HepG2 (cell line): ENCODE results near the gene PPP2R5D. TPM values are rescaled to one million over a fixed set of nuclear protein-coding genes. Genes with fewer than 3 reads are reported as not detected.

Experiments used
- EHMT2 ChIP-seq: fragments of 200-600 bp; sonication (generic); IDR thresholded peaks from 2 replicates; pipeline ENCODE4 v1.7.0; 2017; ENCODE audit warnings: antibody characterized with exemption, low read depth, low read length, borderline replicate concordance
- FIP1L1 ChIP-seq: fragments of 200-400 bp; formaldehyde crosslinking; IDR thresholded peaks from 2 replicates; pipeline ENCODE4 v1.6.1; 2018; ENCODE audit warnings: low read depth, mild to moderate bottlenecking, low read length, moderate library complexity, borderline replicate concordance; ENCODE audit not compliant: insufficient read depth
- HNF4G ChIP-seq, 2 experiments: sonication (generic) in 1 of 2; formaldehyde crosslinking in 1 of 2; IDR thresholded peaks; 2 replicates each; pipeline versions ENCODE4 v1.4.0 to v1.6.1; 2011 to 2020; ENCODE audit warnings: borderline replicate concordance in 2 of 2, low read depth in 2 of 2, mild to moderate bottlenecking in 2 of 2, low read length in 1 of 2, missing genetic modification reagents in 1 of 2, moderate library complexity in 1 of 2
- NR2F2 ChIP-seq: IDR thresholded peaks from 2 replicates; pipeline ENCODE4 v1.6.1; 2012; ENCODE audit warnings: low read depth, inconsistent platforms, borderline replicate concordance
- NR3C1 ChIP-seq: sonication (generic); formaldehyde crosslinking; IDR thresholded peaks from 2 replicates; pipeline ENCODE4 v1.4.0; 2020; ENCODE audit warnings: missing genetic modification reagents
- SP4 ChIP-seq: sonication (generic); formaldehyde crosslinking; IDR thresholded peaks from 2 replicates; pipeline ENCODE4 v1.8.1; 2023; ENCODE audit warnings: mild to moderate bottlenecking, missing genetic modification reagents
- XBP1 ChIP-seq: sonication (generic); formaldehyde crosslinking; IDR thresholded peaks from 2 replicates; pipeline ENCODE4 v1.5.0; 2020; ENCODE audit warnings: missing genetic modification reagents
- ZBTB38 ChIP-seq: sonication (generic); formaldehyde crosslinking; IDR thresholded peaks from 2 replicates; pipeline ENCODE4 v1.5.1; 2020; ENCODE audit warnings: mild to moderate bottlenecking, missing genetic modification reagents
- ZNF260 ChIP-seq: sonication (generic); formaldehyde crosslinking; IDR thresholded peaks from 2 replicates; pipeline ENCODE4 v1.4.0; 2020; ENCODE audit warnings: missing genetic modification reagents, low read depth, mild to moderate bottlenecking, borderline replicate concordance
- ZNF703 ChIP-seq: sonication (generic); formaldehyde crosslinking; IDR thresholded peaks from 2 replicates; pipeline ENCODE4 v1.5.1; 2020; ENCODE audit warnings: missing genetic modification reagents, mild to moderate bottlenecking, moderate library complexity, borderline replicate concordance
- polyA plus RNA-seq, 8 experiments: library from polyadenylated mRNA; depleted of rRNA in 3 of 8; stranded (reverse) in 7 of 8; unstranded in 1 of 8; fragments of >200 nt; fragmentation: Illumina TruSeq in 4 of 8; extraction: Trizol in 4 of 8; gene quantifications; 2 replicates each; pipeline versions ENCODE4 v1.2.1 to v1.2.3, GENCODE V29; 2011 to 2016; ENCODE audit warnings: low read depth in 4 of 8, missing spikeins in 1 of 8, mixed read lengths in 1 of 8; ENCODE audit not compliant: insufficient read depth in 1 of 8
- total RNA-seq, 5 experiments: library from RNA; depleted of rRNA; stranded (reverse); fragments of >200 nt; fragmentation: Illumina TruSeq; extraction: Trizol; gene quantifications; 2 replicates each; pipeline ENCODE4 v1.2.3, GENCODE V29; 2016; ENCODE audit warnings: low read depth in 1 of 5
- TF ChIP-seq, protein P1 (sequence below), 2 experiments: fragments of 450-650 bp in 1 of 2; sonication (generic) in 1 of 2; formaldehyde crosslinking in 1 of 2; IDR thresholded peaks; 2 replicates each; pipeline versions ENCODE4 v1.6.1 to v1.8.0; 2016 to 2022; ENCODE audit warnings: antibody characterized with exemption in 1 of 2, mild to moderate bottlenecking in 1 of 2, missing genetic modification reagents in 1 of 2
- TF ChIP-seq, protein P2 (sequence below): sonication (generic); formaldehyde crosslinking; IDR thresholded peaks from 2 replicates; pipeline ENCODE4 v1.8.0; 2022; ENCODE audit warnings: mild to moderate bottlenecking, missing genetic modification reagents; ENCODE audit not compliant: insufficient replicate concordance
- TF ChIP-seq, protein P3 (sequence below): sonication (generic); formaldehyde crosslinking; IDR thresholded peaks from 2 replicates; pipeline ENCODE4 v1.4.0; 2020; ENCODE audit warnings: missing genetic modification reagents, mild to moderate bottlenecking, borderline replicate concordance

The PPP2R5D gene
- total and polyA plus RNA-seq, 2 of the 13 experiments (the other 11 are each of a cell fraction or from before 2014, with no cell fraction given), result 53.7 to 60.4 TPM

DNA sequence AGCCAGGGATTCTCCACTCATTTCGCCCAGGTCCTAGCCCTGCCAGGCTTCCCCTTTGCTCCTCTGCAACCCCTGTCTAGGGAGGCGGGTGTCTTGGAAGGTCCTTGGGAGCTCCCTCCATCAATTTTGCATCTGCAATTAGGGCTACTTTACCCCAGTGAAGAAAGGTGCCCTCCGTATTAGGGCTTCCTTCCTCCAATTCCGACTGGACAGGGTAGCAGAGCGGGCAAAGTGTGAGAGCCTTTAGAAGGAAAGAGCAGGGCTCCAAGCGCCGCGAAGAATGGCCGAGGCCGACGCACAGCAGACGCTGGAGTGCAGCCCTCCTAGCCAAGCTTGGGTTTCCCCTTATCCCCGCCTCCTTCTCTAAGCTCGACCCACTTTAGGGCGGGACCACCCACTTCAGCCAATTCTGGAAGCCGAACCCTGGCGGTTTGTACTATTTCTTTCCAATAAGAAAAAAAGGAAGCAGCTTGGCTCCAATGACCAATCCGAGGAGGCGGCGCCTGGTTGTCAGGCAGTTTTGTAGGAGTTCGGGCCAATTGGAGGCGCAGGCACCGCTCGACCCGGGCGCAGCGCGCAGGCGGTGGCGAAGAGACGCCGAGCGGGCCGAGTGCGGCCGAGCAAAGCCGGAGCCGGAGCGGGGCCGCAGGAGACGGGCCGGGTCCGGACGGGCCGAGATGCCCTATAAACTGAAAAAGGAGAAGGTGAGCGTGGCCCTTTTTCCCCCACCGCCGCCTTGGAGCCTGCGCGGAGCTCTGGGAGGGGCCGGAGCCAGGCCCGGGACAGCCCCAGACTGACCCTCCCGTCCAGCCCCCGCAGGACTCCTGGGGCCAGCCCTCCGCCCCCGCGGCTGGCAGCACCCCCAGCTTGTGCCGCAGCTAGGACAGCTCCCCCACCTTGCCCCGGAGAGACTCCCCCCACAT lies at the start of gene PPP2R5D (continued):
- TF ChIP-seq, protein P1, sequence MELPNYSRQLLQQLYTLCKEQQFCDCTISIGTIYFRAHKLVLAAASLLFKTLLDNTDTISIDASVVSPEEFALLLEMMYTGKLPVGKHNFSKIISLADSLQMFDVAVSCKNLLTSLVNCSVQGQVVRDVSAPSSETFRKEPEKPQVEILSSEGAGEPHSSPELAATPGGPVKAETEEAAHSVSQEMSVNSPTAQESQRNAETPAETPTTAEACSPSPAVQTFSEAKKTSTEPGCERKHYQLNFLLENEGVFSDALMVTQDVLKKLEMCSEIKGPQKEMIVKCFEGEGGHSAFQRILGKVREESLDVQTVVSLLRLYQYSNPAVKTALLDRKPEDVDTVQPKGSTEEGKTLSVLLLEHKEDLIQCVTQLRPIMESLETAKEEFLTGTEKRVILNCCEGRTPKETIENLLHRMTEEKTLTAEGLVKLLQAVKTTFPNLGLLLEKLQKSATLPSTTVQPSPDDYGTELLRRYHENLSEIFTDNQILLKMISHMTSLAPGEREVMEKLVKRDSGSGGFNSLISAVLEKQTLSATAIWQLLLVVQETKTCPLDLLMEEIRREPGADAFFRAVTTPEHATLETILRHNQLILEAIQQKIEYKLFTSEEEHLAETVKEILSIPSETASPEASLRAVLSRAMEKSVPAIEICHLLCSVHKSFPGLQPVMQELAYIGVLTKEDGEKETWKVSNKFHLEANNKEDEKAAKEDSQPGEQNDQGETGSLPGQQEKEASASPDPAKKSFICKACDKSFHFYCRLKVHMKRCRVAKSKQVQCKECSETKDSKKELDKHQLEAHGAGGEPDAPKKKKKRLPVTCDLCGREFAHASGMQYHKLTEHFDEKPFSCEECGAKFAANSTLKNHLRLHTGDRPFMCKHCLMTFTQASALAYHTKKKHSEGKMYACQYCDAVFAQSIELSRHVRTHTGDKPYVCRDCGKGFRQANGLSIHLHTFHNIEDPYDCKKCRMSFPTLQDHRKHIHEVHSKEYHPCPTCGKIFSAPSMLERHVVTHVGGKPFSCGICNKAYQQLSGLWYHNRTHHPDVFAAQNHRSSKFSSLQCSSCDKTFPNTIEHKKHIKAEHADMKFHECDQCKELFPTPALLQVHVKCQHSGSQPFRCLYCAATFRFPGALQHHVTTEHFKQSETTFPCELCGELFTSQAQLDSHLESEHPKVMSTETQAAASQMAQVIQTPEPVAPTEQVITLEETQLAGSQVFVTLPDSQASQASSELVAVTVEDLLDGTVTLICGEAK (IDR thresholded peaks at IDR 0.05), result no peak
- TF ChIP-seq, protein P1 (CRISPR knock-in tag; IDR thresholded peaks at IDR 0.05), result no peak; the same call in 1 of the 2 replicates
- TF ChIP-seq ZNF260 (CRISPR knock-in tag), result no peak
- TF ChIP-seq FIP1L1, result no peak
- no peak for TF ChIP-seq EHMT2
- TF ChIP-seq, protein P2, sequence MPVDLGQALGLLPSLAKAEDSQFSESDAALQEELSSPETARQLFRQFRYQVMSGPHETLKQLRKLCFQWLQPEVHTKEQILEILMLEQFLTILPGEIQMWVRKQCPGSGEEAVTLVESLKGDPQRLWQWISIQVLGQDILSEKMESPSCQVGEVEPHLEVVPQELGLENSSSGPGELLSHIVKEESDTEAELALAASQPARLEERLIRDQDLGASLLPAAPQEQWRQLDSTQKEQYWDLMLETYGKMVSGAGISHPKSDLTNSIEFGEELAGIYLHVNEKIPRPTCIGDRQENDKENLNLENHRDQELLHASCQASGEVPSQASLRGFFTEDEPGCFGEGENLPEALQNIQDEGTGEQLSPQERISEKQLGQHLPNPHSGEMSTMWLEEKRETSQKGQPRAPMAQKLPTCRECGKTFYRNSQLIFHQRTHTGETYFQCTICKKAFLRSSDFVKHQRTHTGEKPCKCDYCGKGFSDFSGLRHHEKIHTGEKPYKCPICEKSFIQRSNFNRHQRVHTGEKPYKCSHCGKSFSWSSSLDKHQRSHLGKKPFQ (CRISPR knock-in tag), result no peak
- no peak; the same call in 1 of the 2 replicates for TF ChIP-seq NR2F2
- TF ChIP-seq NR3C1 (CRISPR knock-in tag), result no peak
- TF ChIP-seq HNF4G (IDR thresholded peaks at IDR 0.05; ENCODE audit: borderline replicate concordance, low read depth, low read length), result no peak
- no peak for TF ChIP-seq HNF4G (CRISPR knock-in tag; IDR thresholded peaks at IDR 0.05; ENCODE audit: borderline replicate concordance, low read depth)
- no peak for TF ChIP-seq XBP1 (CRISPR knock-in tag)
- TF ChIP-seq, protein P3, sequence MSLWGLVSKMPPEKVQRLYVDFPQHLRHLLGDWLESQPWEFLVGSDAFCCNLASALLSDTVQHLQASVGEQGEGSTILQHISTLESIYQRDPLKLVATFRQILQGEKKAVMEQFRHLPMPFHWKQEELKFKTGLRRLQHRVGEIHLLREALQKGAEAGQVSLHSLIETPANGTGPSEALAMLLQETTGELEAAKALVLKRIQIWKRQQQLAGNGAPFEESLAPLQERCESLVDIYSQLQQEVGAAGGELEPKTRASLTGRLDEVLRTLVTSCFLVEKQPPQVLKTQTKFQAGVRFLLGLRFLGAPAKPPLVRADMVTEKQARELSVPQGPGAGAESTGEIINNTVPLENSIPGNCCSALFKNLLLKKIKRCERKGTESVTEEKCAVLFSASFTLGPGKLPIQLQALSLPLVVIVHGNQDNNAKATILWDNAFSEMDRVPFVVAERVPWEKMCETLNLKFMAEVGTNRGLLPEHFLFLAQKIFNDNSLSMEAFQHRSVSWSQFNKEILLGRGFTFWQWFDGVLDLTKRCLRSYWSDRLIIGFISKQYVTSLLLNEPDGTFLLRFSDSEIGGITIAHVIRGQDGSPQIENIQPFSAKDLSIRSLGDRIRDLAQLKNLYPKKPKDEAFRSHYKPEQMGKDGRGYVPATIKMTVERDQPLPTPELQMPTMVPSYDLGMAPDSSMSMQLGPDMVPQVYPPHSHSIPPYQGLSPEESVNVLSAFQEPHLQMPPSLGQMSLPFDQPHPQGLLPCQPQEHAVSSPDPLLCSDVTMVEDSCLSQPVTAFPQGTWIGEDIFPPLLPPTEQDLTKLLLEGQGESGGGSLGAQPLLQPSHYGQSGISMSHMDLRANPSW (CRISPR knock-in tag), result no peak
- peak; percentile 11; the same call in 1 of the 2 replicates for TF ChIP-seq ZBTB38
- TF ChIP-seq ZNF703, result no peak
- peak; percentile 77 for TF ChIP-seq SP4 (CRISPR knock-in tag)
